Prostate gland (tissue), 2 donors: ENCODE results near the gene ALG1.
"Not testable (repeated sequence)": the region's sequence is repeated elsewhere in the genome, so short reads cannot be mapped to it uniquely, and the experiment has no call there.

ENCODE experiments used
- POLR2A ChIP-seq: fragments of 450-650 bp; IDR thresholded peaks from one replicate; pipeline ENCODE4 v1.6.1; 2016; ENCODE audit warnings: antibody characterized with exemption, mild to moderate bottlenecking
- TF ChIP-seq, protein P1 (sequence below), 4 experiments: fragments of 200-600 bp in 2 of 4; fragments of 450-650 bp in 2 of 4; sonication (generic) in 2 of 4; IDR thresholded peaks; 1 replicate in 3 of 4; 2 replicates in 1 of 4; pipeline ENCODE4 v1.5.1; 2016 to 2019; ENCODE audit warnings: antibody characterized with exemption in 4 of 4, mild to moderate bottlenecking in 2 of 4, moderate library complexity in 2 of 4

GRCh38 chr16:5080461-5080860 is 8.8 kb downstream of the ALG1 start:
- TF ChIP-seq, protein P1, sequence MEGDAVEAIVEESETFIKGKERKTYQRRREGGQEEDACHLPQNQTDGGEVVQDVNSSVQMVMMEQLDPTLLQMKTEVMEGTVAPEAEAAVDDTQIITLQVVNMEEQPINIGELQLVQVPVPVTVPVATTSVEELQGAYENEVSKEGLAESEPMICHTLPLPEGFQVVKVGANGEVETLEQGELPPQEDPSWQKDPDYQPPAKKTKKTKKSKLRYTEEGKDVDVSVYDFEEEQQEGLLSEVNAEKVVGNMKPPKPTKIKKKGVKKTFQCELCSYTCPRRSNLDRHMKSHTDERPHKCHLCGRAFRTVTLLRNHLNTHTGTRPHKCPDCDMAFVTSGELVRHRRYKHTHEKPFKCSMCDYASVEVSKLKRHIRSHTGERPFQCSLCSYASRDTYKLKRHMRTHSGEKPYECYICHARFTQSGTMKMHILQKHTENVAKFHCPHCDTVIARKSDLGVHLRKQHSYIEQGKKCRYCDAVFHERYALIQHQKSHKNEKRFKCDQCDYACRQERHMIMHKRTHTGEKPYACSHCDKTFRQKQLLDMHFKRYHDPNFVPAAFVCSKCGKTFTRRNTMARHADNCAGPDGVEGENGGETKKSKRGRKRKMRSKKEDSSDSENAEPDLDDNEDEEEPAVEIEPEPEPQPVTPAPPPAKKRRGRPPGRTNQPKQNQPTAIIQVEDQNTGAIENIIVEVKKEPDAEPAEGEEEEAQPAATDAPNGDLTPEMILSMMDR (IDR thresholded peaks at IDR 0.05) = not testable (repeated sequence)
- not testable (repeated sequence) for TF ChIP-seq POLR2A
